ENCODE results near the gene SKP1. TPM values are rescaled to one million over a fixed set of nuclear protein-coding genes. Genes with fewer than 3 reads are reported as not detected.

Gene SKP1
- polyA plus RNA-seq, 1 of the 3 experiments (the other 2 are of a cell fraction): 407 TPM

DNA sequence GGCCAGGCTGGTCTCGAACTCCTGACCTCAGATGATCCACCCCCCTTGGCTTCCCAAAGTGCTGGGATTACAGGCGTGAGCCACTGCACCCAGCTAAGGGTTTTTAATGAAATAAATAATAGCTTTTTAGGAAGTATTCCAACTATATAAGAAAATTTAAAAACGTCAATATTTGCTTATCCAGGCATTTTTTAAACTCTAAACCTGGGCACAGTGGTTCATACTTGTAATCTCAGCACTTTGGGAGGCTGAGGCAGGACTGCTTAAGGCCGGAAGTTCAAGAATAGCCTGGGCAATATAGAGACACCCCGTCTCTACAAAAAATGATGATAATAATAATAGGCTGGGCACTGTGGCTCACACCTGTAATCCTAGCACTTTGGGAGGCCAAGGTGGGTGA is 14.2 kb downstream of the SKP1 start:
- no peaks in the 10 kb centered on the region for H3K9me3 ChIP-seq
- H3K4me1 ChIP-seq (ENCODE audit: control insufficient read depth in 1 of 2, insufficient read depth in 2 of 2, low read depth in 1 of 2, low read length in 1 of 2): no peaks in the 10 kb centered on the region
- H3K4me3 ChIP-seq (ENCODE audit: low read depth in 2 of 2, low read length in 1 of 2): no peak overlapping the region
- peaks cover 56 to 94% of the 10 kb centered on the region in 2 experiments for H3K36me3 ChIP-seq (replicated peaks in 1 of 2; ENCODE audit: control insufficient read depth in 1 of 2, insufficient read depth in 2 of 2, low read length in 1 of 2)
- CTCF ChIA-PET: interaction anchor here (1.0 to 4.5 kb wide), 5 partner anchors 15 to 425 kb away, joined by 3 to 27 read pairs (median 6); no protein-coding TSS in a partner anchor
- H3K9me2 ChIP-seq: no peaks in the 10 kb centered on the region
- H4K20me1 ChIP-seq (ENCODE audit: insufficient read depth): 0 out of 2 replicates have a peak, but pooled peaks cover 6% of the 10 kb centered on the region
- no peak overlapping the region for H3K4me2 ChIP-seq
- POLR2A ChIA-PET: no interaction called here
- TF ChIP-seq, protein P1, sequence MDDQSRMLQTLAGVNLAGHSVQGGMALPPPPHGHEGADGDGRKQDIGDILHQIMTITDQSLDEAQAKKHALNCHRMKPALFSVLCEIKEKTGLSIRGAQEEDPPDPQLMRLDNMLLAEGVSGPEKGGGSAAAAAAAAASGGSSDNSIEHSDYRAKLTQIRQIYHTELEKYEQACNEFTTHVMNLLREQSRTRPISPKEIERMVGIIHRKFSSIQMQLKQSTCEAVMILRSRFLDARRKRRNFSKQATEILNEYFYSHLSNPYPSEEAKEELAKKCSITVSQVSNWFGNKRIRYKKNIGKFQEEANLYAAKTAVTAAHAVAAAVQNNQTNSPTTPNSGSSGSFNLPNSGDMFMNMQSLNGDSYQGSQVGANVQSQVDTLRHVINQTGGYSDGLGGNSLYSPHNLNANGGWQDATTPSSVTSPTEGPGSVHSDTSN (IDR thresholded peaks at IDR 0.05): no peak
- TF ChIP-seq TCF12 (IDR thresholded peaks at IDR 0.05) (no peak), ELF1 (IDR thresholded peaks at IDR 0.05) (no peak), FOSL2 (IDR thresholded peaks at IDR 0.05; ENCODE audit: borderline replicate concordance, low read depth) (no peak), SMC3 (IDR thresholded peaks at IDR 0.05; ENCODE audit: low read depth, low read length) (no peak), FOXJ3 (CRISPR knock-in tag; IDR thresholded peaks at IDR 0.05) (no peak), NFIC (IDR thresholded peaks at IDR 0.05; ENCODE audit: borderline replicate concordance) (no peak), MXI1 (IDR thresholded peaks at IDR 0.05; ENCODE audit: low read depth, low read length) (no peak), NRF1 (IDR thresholded peaks at IDR 0.05; ENCODE audit: low read depth, low read length) (no peak), TAF1 (IDR thresholded peaks at IDR 0.05; ENCODE audit: borderline replicate concordance, low read depth, low read length) (no peak), MEF2A (IDR thresholded peaks at IDR 0.05; ENCODE audit: borderline replicate concordance, low read depth) (no peak), JUND (IDR thresholded peaks at IDR 0.05) (no peak), RFX5 (IDR thresholded peaks at IDR 0.05; ENCODE audit: low read length) (no peak), TEAD4 (IDR thresholded peaks at IDR 0.05; ENCODE audit: borderline replicate concordance, insufficient read depth) (no peak)
- TF ChIP-seq, protein P2, sequence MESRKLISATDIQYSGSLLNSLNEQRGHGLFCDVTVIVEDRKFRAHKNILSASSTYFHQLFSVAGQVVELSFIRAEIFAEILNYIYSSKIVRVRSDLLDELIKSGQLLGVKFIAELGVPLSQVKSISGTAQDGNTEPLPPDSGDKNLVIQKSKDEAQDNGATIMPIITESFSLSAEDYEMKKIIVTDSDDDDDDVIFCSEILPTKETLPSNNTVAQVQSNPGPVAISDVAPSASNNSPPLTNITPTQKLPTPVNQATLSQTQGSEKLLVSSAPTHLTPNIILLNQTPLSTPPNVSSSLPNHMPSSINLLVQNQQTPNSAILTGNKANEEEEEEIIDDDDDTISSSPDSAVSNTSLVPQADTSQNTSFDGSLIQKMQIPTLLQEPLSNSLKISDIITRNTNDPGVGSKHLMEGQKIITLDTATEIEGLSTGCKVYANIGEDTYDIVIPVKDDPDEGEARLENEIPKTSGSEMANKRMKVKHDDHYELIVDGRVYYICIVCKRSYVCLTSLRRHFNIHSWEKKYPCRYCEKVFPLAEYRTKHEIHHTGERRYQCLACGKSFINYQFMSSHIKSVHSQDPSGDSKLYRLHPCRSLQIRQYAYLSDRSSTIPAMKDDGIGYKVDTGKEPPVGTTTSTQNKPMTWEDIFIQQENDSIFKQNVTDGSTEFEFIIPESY (IDR thresholded peaks at IDR 0.05; ENCODE audit: borderline replicate concordance, low read depth): no peak
- TF ChIP-seq, protein P3, sequence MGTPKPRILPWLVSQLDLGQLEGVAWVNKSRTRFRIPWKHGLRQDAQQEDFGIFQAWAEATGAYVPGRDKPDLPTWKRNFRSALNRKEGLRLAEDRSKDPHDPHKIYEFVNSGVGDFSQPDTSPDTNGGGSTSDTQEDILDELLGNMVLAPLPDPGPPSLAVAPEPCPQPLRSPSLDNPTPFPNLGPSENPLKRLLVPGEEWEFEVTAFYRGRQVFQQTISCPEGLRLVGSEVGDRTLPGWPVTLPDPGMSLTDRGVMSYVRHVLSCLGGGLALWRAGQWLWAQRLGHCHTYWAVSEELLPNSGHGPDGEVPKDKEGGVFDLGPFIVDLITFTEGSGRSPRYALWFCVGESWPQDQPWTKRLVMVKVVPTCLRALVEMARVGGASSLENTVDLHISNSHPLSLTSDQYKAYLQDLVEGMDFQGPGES (IDR thresholded peaks at IDR 0.05; ENCODE audit: low read depth, low read length): no peak
- TF ChIP-seq, protein P4, sequence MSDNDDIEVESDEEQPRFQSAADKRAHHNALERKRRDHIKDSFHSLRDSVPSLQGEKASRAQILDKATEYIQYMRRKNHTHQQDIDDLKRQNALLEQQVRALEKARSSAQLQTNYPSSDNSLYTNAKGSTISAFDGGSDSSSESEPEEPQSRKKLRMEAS (IDR thresholded peaks at IDR 0.05; ENCODE audit: low read depth): no peak
- TF ChIP-seq, protein P5, sequence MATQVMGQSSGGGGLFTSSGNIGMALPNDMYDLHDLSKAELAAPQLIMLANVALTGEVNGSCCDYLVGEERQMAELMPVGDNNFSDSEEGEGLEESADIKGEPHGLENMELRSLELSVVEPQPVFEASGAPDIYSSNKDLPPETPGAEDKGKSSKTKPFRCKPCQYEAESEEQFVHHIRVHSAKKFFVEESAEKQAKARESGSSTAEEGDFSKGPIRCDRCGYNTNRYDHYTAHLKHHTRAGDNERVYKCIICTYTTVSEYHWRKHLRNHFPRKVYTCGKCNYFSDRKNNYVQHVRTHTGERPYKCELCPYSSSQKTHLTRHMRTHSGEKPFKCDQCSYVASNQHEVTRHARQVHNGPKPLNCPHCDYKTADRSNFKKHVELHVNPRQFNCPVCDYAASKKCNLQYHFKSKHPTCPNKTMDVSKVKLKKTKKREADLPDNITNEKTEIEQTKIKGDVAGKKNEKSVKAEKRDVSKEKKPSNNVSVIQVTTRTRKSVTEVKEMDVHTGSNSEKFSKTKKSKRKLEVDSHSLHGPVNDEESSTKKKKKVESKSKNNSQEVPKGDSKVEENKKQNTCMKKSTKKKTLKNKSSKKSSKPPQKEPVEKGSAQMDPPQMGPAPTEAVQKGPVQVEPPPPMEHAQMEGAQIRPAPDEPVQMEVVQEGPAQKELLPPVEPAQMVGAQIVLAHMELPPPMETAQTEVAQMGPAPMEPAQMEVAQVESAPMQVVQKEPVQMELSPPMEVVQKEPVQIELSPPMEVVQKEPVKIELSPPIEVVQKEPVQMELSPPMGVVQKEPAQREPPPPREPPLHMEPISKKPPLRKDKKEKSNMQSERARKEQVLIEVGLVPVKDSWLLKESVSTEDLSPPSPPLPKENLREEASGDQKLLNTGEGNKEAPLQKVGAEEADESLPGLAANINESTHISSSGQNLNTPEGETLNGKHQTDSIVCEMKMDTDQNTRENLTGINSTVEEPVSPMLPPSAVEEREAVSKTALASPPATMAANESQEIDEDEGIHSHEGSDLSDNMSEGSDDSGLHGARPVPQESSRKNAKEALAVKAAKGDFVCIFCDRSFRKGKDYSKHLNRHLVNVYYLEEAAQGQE (IDR thresholded peaks at IDR 0.05; ENCODE audit: low read depth, low read length): no peak
- H3K27me3 ChIP-seq (ENCODE audit: insufficient read depth): no peaks in the 10 kb centered on the region
- no peak overlapping the region for H3K27ac ChIP-seq (ENCODE audit: low read depth in 2 of 2, low read length in 1 of 2)
- no peak overlapping the region for H2AFZ ChIP-seq (ENCODE audit: low read depth)
- no peak for DNase-seq
- H3K9ac ChIP-seq: no peak overlapping the region
- peaks cover 11% of the 10 kb centered on the region for H3F3A ChIP-seq (replicated peaks; ENCODE audit: insufficient read depth)
- 98% methylated on average over 5 of the region's 5 CpGs for WGBS (ENCODE audit: low lambda C conversion rate)
- peaks cover 69% of the 10 kb centered on the region for H3K79me2 ChIP-seq (ENCODE audit: insufficient read depth)
